HG03354 (cell line): ENCODE results near the gene MEST.
"Not testable (repeated sequence)": the region's sequence is repeated elsewhere in the genome, so short reads cannot be mapped to it uniquely, and the experiment has no call there.

Source experiments
- ATAC-seq: cut with Tn5 transposase; IDR thresholded peaks from one replicate; pipeline ENCODE4 v1.9.1; 2021; ENCODE audit warnings: mild to moderate bottlenecking; ENCODE audit not compliant: unreplicated experiment, poor library complexity, severe bottlenecking

Gene MEST

DNA sequence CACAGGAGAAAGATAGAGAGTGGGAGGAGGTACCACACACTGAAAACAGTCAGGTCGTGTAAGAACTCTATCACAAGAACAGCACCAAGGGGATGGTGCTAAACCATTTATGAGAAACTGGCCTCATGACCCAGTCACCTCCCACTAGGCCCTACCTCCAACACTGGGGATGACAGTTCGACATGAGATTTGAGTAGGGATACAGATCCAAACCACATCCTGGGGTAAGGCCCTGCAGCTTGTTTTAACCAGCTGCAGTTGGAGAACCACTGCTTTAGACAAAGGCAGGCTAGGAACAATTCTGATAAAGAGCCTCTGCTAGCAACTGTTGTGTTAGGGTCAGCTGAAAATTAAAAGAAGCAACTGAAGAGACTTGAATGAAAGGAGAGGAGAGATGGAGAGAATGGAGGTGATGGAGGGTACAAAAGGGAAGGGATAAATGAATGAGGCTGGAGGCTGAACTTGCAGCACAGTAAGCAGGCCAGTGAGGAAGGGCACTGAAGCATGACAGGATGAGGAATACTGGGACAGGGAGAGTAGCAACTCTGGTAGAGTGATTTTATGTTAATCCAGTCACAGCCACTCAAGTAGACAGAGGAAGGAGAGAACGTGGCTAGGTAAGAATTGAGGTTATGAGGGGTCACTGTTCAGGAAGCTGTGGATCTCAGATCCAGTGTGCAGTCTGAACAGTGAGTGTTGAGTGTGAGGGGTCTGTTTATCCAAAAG, 23.6 kb downstream of the MEST start:
- ATAC-seq = no peak

DNA sequence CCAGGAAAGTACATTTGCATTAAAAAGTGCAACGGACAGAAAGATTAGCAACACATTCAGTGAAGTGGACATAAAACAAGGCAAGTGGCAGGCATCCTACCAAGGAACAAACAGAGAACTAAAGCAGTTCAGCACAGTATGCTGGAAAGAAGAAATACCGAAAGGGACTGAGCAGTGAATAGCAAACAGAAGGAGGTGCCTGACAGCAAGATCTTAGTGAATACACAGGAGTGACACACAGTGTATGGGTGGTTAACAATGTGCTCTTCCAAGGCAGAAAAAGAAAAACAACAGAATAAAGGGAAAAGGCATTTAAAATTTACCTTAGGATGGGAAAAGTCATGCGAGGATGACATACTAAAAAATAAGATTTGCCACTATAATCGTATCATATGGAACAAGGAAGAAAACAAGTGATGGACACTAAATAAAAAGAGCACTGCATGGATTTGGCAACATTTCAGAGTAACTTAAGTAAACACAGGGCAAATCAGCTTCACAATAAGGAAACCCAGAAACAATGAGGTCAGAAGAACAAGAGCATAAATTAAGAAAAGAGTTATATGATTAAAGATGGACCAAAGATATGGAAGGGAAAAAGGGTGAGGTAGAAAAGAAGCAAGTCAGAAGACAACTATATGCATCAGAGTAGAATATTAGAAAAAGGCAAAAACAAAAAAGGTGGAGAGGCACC, 29.5 kb downstream of the MEST start:
- no peak for ATAC-seq

DNA sequence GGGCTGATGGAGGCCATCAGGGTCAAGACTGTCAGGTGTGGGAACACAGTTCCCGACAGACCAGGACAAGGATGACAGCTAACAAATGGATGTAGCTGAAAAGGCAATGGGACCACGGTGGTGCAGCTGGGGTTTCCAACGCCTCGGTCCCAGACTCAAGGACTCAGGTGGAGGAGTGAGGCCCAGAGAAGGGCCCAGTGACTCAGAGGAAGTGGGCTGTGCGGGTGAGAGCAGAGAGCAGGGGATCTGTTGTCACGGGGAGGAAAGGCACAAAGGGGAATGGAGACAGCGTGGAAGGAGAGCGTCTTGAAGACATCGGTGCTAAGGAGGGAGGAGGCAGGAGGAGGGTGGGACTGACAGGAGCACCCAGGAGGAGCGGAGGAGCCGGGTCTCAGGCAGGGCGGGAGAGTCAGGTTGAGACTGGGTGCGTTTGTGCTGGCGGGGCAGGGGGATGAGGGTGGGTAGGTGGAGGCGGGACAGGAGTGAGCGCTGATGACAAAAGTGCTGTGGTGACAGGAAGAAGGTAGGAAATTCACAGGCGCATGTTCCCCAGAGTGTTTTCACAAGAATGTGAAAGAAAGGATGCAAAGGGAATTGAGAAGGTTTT, 31.7 kb downstream of the MEST start:
- ATAC-seq = not testable (repeated sequence)

DNA sequence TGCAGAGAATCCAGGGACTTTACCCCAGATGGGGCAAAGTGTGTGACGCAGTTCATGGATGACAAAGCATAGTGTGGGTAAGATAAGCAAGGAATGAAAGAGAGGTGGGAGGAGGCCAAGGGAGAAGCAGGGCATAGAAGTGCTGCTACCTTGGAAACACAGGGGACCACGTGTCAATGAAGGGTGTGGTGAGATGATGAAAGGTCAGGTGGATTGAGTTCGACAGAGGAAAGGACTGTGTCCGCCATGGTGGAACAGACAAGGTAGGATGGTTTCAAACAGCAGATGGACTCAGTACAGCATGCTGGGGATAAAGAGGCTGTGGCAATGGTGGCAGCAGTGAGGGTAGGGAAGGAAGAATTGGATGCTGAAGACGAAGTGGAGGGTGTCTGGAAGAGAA, 32.7 kb downstream of the MEST start:
- ATAC-seq = no peak

DNA sequence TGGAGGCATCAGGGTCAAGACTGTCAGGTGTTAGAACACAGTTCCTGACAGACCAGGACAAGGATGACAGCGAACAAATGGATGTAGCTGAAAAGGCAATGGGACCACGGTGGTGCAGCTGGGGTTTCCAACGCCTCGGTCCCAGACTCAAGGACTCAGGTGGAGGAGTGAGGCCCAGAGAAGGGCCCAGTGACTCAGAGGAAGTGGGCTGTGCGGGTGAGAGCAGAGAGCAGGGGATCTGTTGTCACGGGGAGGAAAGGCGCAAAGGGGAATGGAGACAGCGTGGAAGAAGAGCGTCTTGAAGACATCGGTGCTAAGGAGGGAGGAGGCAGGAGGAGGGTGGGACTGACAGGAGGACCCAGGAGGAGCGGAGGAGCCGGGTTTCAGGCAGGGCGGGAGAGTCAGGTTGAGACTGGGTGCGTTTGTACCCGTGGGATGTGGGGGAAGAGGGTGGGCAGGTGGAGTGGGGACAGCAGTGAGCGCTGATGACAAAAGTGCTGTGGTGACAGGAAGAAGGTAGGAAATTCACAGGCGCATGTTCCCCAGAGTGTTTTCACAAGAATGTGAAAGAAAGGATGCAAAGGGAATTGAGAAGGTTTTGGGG, 36.0 kb downstream of the MEST start:
- ATAC-seq = not testable (repeated sequence)

DNA sequence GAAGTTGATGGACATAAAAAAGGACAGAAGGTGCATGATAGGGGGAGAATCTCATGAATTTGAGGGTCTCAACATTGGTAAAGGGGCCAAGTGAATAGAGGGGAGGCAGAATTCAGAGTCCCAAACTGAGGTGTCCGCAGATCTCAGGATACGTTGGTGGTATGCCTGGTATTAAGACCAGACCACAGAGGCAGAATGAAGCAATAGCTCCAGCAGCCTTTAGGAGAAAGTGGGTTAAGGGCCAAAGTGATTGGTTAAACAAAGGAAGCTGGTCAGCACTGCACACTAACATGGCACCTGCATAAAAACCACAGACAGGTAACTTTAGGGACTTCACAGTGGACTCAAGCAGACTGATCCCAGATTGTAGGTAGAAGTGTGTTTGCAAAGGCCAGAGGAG, 37.5 kb downstream of the MEST start:
- no peak for ATAC-seq

DNA sequence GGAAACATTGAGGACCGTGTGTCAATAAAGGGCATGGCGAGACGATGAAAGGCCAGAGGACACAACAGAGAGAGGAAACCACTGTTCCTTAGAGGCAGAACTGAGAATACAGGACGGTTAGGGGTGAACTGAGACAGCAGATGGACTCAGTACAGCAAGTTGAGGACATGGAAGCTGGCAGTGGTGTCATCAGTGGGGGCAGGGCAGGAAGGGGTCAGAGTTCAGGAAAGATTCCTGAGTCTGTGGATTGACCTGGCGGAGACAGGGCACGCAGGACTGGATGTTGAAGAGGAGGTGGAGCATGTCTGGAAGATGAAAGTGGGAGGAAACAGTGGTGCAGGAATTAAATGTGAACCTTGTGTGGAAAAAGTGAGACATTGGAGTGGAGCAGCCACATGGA, 46.0 kb downstream of the MEST start:
- not testable (repeated sequence) for ATAC-seq

DNA sequence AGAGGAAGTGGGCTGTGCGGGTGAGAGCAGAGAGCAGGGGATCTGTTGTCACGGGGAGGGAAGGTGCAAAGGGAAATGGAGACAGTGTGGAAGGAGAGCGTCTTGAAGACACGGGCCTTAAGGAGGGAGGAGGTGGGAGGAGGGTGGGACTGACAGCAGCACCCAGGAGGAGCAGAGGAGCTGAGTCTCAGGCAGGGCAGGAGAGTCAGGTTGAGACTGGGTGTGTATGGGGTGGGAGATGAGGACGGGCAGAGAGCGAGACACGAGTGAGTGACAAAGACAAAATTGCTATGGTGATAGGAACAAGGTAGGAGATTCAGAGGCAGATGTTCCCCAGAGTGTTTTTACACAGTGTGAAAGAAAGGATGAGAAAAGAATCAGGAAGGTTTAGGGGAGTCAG, 49.4 kb downstream of the MEST start:
- ATAC-seq = not testable (repeated sequence)

DNA sequence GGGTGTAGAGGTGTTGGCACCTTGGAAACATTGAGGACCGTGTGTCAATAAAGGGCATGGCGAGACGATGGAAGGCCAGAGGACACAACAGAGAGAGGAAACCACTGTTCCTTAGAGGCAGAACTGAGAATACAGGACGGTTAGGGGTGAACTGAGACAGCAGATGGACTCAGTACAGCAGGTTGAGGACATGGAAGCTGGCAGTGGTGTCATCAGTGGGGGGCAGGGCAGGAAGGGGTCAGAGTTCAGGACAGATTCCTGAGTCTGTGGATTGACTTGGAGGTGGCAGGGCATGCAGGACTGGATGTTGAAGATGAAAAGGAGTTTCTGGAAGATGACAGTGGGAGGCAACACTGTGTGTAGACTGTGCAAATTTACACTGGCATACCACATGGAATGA, 50.4 kb downstream of the MEST start:
- ATAC-seq = not testable (repeated sequence)

DNA sequence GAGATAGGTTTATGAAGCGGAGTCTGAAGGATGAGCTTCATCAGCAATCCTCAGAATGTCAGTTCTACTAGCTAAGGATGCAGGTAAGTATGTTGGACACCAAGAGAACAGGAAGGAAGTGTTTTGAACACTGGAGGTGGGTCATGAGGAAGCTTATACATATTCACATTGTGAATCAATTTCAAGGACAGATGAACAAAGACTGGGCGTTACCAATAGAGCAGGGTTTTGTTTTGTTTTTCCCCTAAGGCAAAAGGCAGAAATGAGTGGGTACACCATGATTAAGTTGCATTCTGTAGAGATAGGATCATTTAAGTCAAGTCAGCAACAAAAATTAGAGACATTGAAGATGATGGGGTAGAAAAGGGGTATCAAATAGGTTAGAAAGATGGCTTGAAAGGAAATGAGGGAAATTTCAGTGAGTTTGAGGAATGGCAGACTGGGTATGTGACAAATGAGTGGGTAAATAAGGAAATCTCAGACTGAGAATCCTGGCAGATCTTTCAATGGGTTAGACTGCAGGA, 51.7 kb downstream of the MEST start:
- no peak for ATAC-seq

DNA sequence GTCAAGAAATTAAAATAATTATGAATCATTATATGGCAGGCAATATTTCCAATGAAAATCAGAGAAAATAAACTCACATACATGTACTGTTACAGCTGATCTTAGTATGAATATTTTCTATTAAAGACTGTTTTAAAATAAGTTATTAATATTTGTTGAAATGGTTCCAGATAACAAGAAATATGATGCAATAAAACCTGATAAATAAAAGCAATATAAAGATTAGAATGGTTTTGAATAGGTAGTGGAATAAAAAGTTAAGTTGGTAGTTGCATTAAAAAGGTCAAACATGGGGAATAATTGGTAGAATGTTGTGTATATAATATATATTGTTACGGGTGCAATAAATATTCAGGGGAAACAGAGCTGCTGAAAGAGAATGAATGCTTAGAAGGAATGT, 52.5 kb downstream of the MEST start:
- ATAC-seq = no peak

DNA sequence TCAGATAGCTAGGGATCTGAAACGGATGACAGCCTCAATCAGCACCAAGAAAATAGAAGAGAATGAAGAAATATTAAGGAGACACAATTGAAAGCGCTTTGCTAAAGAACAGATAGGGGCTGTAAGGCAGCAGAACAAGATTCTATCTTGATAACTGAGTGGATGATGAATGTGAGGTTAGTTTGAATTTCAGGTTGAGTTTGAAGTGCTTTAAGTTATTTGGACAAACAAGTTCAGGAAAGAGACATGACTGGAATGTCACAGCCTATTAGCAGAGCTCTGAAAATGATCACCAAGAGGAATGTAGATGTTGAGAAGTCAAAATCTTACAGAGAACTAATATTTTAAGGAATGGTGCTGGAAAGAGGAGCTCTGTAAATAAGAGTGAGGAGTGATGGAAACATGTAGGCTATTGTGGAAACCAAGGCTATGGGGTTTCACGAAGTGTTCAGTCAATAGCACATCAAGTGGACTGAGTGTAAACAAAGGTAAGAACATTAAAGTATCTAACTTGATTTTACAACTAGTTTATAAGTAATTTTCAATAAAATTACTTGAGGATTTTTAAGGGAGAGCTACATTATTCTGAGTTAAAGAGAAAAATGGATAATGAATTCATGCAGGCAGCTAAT, 61.6 kb downstream of the MEST start:
- ATAC-seq = no peak

DNA sequence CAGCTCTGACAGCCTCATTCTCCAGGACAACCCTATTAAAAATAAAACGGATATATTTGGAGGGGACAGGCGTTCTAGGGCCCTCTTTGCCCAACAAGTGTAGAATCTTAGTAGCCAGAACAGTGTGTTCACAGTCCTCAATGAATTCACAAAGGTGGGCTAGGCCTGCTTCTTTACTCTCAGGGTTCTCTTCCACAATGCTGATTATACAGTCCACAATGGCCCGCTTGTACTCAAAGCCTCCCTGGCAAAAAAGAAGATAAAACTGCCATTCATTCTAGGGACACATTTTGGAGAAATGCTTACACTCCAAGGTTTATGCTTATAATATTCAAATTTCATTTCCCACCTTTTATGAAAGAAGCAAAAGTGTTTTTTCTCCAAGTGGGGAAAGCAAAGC, 62.6 kb downstream of the MEST start:
- no peak for ATAC-seq
